DMS 273 (cell line): ENCODE measurements around the gene TMBIM6.
"Not testable (repeated sequence)": the region's sequence is repeated elsewhere in the genome, so short reads cannot be mapped to it uniquely, and the experiment has no call there.

ENCODE experiments used
- DNase-seq: peaks from one replicate; lab custom pipeline; 2025; ENCODE audit not compliant: unreplicated experiment; lab: John Stamatoyannopoulos, UW

The TMBIM6 gene

GRCh38 chr12:49740930-49741881 is at the start of gene TMBIM6:
Gene TMBIM6, plus strand, starts transcription at chr12:49741557. Its CDS starts 10,937 bp downstream, at chr12:49752494.
- DNase-seq, result peak; percentile 99

GRCh38 chr12:49692851-49693250 is 48.5 kb upstream of the TMBIM6 start:
- DNase-seq, result no peak

- no peak for DNase-seq
Measured at GRCh38 chr12:49693931-49694444, 47.4 kb upstream of the TMBIM6 start.

GRCh38 chr12:49696723-49697122 is 44.6 kb upstream of the TMBIM6 start:
- no peak for DNase-seq

GRCh38 chr12:49697808-49698207 is 43.5 kb upstream of the TMBIM6 start:
- DNase-seq, result no peak

- peak; percentile 15 for DNase-seq
Measured at GRCh38 chr12:49698619-49699545, 42.5 kb upstream of the TMBIM6 start.

GRCh38 chr12:49702009-49702408 is 39.3 kb upstream of the TMBIM6 start:
- no peak for DNase-seq

- DNase-seq, result no peak
Measured at GRCh38 chr12:49702676-49703215, 38.6 kb upstream of the TMBIM6 start.

- no peak for DNase-seq
Measured at GRCh38 chr12:49703647-49704137, 37.7 kb upstream of the TMBIM6 start.

- peak; percentile 19 for DNase-seq
Measured at GRCh38 chr12:49705479-49706134, 35.8 kb upstream of the TMBIM6 start.

- DNase-seq, result peak; percentile 66
Measured at GRCh38 chr12:49706351-49707127, 34.8 kb upstream of the TMBIM6 start.

- DNase-seq, result peak; percentile 96
Measured at GRCh38 chr12:49707128-49707811, 34.1 kb upstream of the TMBIM6 start, which contains the start of gene FMNL3. Gene FMNL3, minus strand, starts transcription at chr12:49707405. Its CDS starts 225 bp downstream, at chr12:49707180.

GRCh38 chr12:49707812-49708147 is 33.6 kb upstream of the TMBIM6 start:
- DNase-seq, result no peak

GRCh38 chr12:49708851-49709250 is 32.5 kb upstream of the TMBIM6 start:
- no peak for DNase-seq

- DNase-seq, result not testable (repeated sequence)
Measured at GRCh38 chr12:49713952-49714351, 27.4 kb upstream of the TMBIM6 start.

- no peak for DNase-seq
Measured at GRCh38 chr12:49716553-49716952, 24.8 kb upstream of the TMBIM6 start.

GRCh38 chr12:49717800-49718199 is 23.6 kb upstream of the TMBIM6 start:
- DNase-seq, result not testable (repeated sequence)

GRCh38 chr12:49720214-49720613 is 21.1 kb upstream of the TMBIM6 start:
- no peak for DNase-seq

GRCh38 chr12:49721355-49721754 is 20.0 kb upstream of the TMBIM6 start:
- DNase-seq, result not testable (repeated sequence)
